A549 (cell line): ENCODE results near the gene CLDN5. TPM values are rescaled to one million over a fixed set of nuclear protein-coding genes. Genes with fewer than 3 reads are reported as not detected.

Experiments
- ATAC-seq, 2 experiments: fragments of 200-7000 bp in 1 of 2; fragments of >200 bp in 1 of 2; cut with Nextera tagmentation in 1 of 2; cut with Tn5 transposase in 1 of 2; 3 replicates each; pipeline versions ENCODE4 v1.8.0 to v1.9.1; 2018 to 2020; ENCODE audit warnings: mild to moderate bottlenecking in 1 of 2, moderate library complexity in 1 of 2
- CTCF ChIA-PET: fragments of 300-600 bp; sonication (Branson Sonifier 250); formaldehyde crosslinking; extraction: SDS; loops from one replicate; lab custom pipeline; 2021; ENCODE audit warnings: antibody characterized with exemption, inconsistent platforms; lab: Yijun Ruan, JAX
- POLR2A ChIA-PET: fragments of 350-600 bp; formaldehyde crosslinking; extraction: SDS; loops from one replicate; lab custom pipeline; 2021; ENCODE audit warnings: antibody characterized with exemption, inconsistent platforms; lab: Yijun Ruan, JAX
- DNase-seq, 2 experiments: peaks; one replicate each; pipeline versions ENCODE4 v3.0.0 to v3.0.0-alpha.2; 2011 to 2016; ENCODE audit warnings: low read depth in 1 of 2, low spot score in 1 of 2
- FAIRE-seq: peaks from 2 replicates; lab custom pipeline; 2011; peaks lifted over from hg19 to GRCh38; lab: Jason Lieb, UNC
- H3K27ac ChIP-seq, 2 experiments: fragments of >200 bp; sonication (Bioruptor Twin); formaldehyde crosslinking; 3 replicates each; pipeline ENCODE4 v1.5.1; 2016 to 2017
- H3K4me1 ChIP-seq: fragments of >200 bp; sonication (Bioruptor Twin); formaldehyde crosslinking; 3 replicates; pipeline ENCODE4 v1.6.1; 2016
- H3K4me2 ChIP-seq: fragments of >200 bp; sonication (Bioruptor Twin); formaldehyde crosslinking; 3 replicates; pipeline ENCODE4 v1.6.1; 2016
- H3K4me3 ChIP-seq: fragments of >200 bp; sonication (Bioruptor Twin); formaldehyde crosslinking; 3 replicates; pipeline ENCODE4 v1.5.1; 2016
- H3K9me3 ChIP-seq: fragments of >200 bp; sonication (Bioruptor Twin); formaldehyde crosslinking; 3 replicates; pipeline ENCODE4 v1.6.1; 2016
- BHLHE40 ChIP-seq: IDR thresholded peaks from 2 replicates; pipeline ENCODE4 v1.6.1; 2012; ENCODE audit warnings: low read depth, low read length, inconsistent platforms
- CHD4 ChIP-seq: fragments of 200-600 bp; sonication (generic); IDR thresholded peaks from 2 replicates; pipeline ENCODE4 v1.6.1; 2016; ENCODE audit warnings: antibody characterized with exemption, mild to moderate bottlenecking, borderline replicate concordance
- CTCF ChIP-seq: fragments of >200 bp; sonication (Bioruptor Twin); formaldehyde crosslinking; IDR thresholded peaks from 3 replicates; pipeline ENCODE4 v1.5.1; 2016
- EP300 ChIP-seq, 2 experiments: fragments of >200 bp; sonication (Bioruptor Twin); formaldehyde crosslinking; IDR thresholded peaks; 2 replicates in 1 of 2; 3 replicates in 1 of 2; pipeline ENCODE4 v1.6.1; 2016 to 2017
- GATA3 ChIP-seq: IDR thresholded peaks from 2 replicates; pipeline ENCODE4 v1.6.1; 2012; ENCODE audit warnings: borderline replicate concordance
- HDAC2 ChIP-seq: fragments of 200-600 bp; sonication (generic); IDR thresholded peaks from 2 replicates; pipeline ENCODE4 v1.6.1; 2016
- HEYL ChIP-seq: fragments of 250-450 bp; sonication (Bioruptor Pico); IDR thresholded peaks from 2 replicates; pipeline ENCODE4 v1.8.0; 2021; ENCODE audit warnings: mild to moderate bottlenecking, moderate library complexity
- HMGXB4 ChIP-seq: fragments of 250-450 bp; sonication (Bioruptor Pico); IDR thresholded peaks from 2 replicates; pipeline ENCODE4 v1.5.0; 2021; ENCODE audit warnings: mild to moderate bottlenecking, moderate library complexity, borderline replicate concordance
- HOXB13 ChIP-seq: fragments of 250-450 bp; sonication (Bioruptor Pico); IDR thresholded peaks from 2 replicates; pipeline ENCODE4 v1.5.0; 2020; ENCODE audit warnings: low read depth, mild to moderate bottlenecking, moderate library complexity
- HOXB5 ChIP-seq: fragments of 250-450 bp; sonication (Bioruptor Pico); IDR thresholded peaks from 2 replicates; pipeline ENCODE4 v1.5.0; 2020; ENCODE audit warnings: mild to moderate bottlenecking, moderate library complexity
- KDM5A ChIP-seq: fragments of 200-600 bp; sonication (generic); IDR thresholded peaks from 2 replicates; pipeline ENCODE4 v1.6.1; 2016; ENCODE audit warnings: antibody characterized with exemption, mild to moderate bottlenecking
- MAX ChIP-seq: IDR thresholded peaks from 2 replicates; pipeline ENCODE4 v1.6.1; 2012
- MAZ ChIP-seq: fragments of 150-350 bp; IDR thresholded peaks from 2 replicates; pipeline ENCODE4 v1.6.1; 2014; ENCODE audit warnings: antibody characterized with exemption, low read depth, low read length, borderline replicate concordance
- POLR2A ChIP-seq: IDR thresholded peaks from 2 replicates; pipeline ENCODE4 v1.6.1; 2012; ENCODE audit warnings: mild to moderate bottlenecking, low read length
- POLR2AphosphoS2 ChIP-seq: conservative IDR thresholded peaks from 2 replicates; pipeline ENCODE4 v1.6.1; 2012; ENCODE audit warnings: low read length, improper control_type of control experiment, inconsistent platforms
- RAD21 ChIP-seq, 2 experiments: fragments of >200 bp in 1 of 2; sonication (Bioruptor Twin) in 1 of 2; formaldehyde crosslinking in 1 of 2; IDR thresholded peaks in 1 of 2; conservative IDR thresholded peaks in 1 of 2; 2 replicates in 1 of 2; 3 replicates in 1 of 2; pipeline ENCODE4 v1.6.1; 2012 to 2018; ENCODE audit warnings: inconsistent platforms in 1 of 2
- RCOR1 ChIP-seq: fragments of 150-350 bp; IDR thresholded peaks from 2 replicates; pipeline ENCODE4 v1.6.1; 2014; ENCODE audit warnings: antibody characterized with exemption, low read length, low read depth
- SMC3 ChIP-seq: fragments of >200 bp; sonication (Bioruptor Twin); formaldehyde crosslinking; IDR thresholded peaks from 3 replicates; pipeline ENCODE4 v1.6.1; 2018; ENCODE audit warnings: inconsistent platforms
- ZC3H11A ChIP-seq: fragments of 450-650 bp; IDR thresholded peaks from 2 replicates; pipeline ENCODE4 v1.6.1; 2014; ENCODE audit warnings: antibody characterized with exemption, mild to moderate bottlenecking
- ZNF302 ChIP-seq: fragments of 250-450 bp; sonication (Bioruptor Pico); IDR thresholded peaks from 2 replicates; pipeline ENCODE4 v1.9.0; 2021; ENCODE audit warnings: inconsistent platforms, mild to moderate bottlenecking, moderate library complexity
- WGBS: methylation state at CpG from one replicate; pipeline ENCODE4 v1.1.6; 2017; ENCODE audit errors: missing lambda C conversion rate; 5-methylcytosine and 5-hydroxymethylcytosine counted together
- polyA plus RNA-seq, 4 experiments: library from polyadenylated mRNA; depleted of rRNA in 3 of 4; stranded (reverse); fragments of >200 nt; fragmentation: RNase III in 1 of 4; extraction: RNeasy Plus Mini Kit Qiagen cat#74134 plus additional on column Dnase treatment in 1 of 4; gene quantifications; 2 replicates in 3 of 4; 3 replicates in 1 of 4; pipeline ENCODE4 v1.2.3, GENCODE V29; 2011 to 2017
- TF ChIP-seq, protein P1 (sequence below): fragments of >200 bp; sonication (Bioruptor Twin); formaldehyde crosslinking; IDR thresholded peaks from 3 replicates; pipeline ENCODE4 v1.6.1; 2016
- TF ChIP-seq, protein P2 (sequence below): fragments of >200 bp; sonication (Bioruptor Twin); formaldehyde crosslinking; IDR thresholded peaks from 2 replicates; pipeline ENCODE4 v1.6.1; 2016
- TF ChIP-seq, protein P3 (sequence below): IDR thresholded peaks from 2 replicates; pipeline ENCODE4 v1.6.1; 2012; ENCODE audit warnings: low read depth, borderline replicate concordance

The CLDN5 gene
- polyA plus RNA-seq, 2 of the 4 experiments (the other 2 are of a cell fraction) = not detected

GRCh38 chr22:19553201-19553600 lies 29.0 kb upstream of the CLDN5 start:
- H3K9me3 ChIP-seq = no peaks in the 10 kb centered on the region; the same call in 2 of the 3 replicates
- no peak for DNase-seq
- TF ChIP-seq POLR2A = no peak
- no peak overlapping the region for H3K27ac ChIP-seq
- H3K4me2 ChIP-seq = no peak overlapping the region
- 61% methylated on average over 2 of the region's 2 CpGs for WGBS
- ChIA-PET CTCF (no interaction called here), POLR2A (no interaction called here)
- no peak for FAIRE-seq
- H3K4me1 ChIP-seq = peaks cover 9% of the 10 kb centered on the region
- no peak overlapping the region for H3K4me3 ChIP-seq
- ATAC-seq = no peak

GRCh38 chr22:19550382-19550781 lies 26.2 kb upstream of the CLDN5 start:
- no peak overlapping the region for H3K4me2 ChIP-seq
- no peak for TF ChIP-seq MAZ
- TF ChIP-seq, protein P1, sequence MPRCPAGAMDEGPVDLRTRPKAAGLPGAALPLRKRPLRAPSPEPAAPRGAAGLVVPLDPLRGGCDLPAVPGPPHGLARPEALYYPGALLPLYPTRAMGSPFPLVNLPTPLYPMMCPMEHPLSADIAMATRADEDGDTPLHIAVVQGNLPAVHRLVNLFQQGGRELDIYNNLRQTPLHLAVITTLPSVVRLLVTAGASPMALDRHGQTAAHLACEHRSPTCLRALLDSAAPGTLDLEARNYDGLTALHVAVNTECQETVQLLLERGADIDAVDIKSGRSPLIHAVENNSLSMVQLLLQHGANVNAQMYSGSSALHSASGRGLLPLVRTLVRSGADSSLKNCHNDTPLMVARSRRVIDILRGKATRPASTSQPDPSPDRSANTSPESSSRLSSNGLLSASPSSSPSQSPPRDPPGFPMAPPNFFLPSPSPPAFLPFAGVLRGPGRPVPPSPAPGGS = no peak
- TF ChIP-seq, protein P2, sequence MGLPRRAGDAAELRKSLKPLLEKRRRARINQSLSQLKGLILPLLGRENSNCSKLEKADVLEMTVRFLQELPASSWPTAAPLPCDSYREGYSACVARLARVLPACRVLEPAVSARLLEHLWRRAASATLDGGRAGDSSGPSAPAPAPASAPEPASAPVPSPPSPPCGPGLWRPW = no peak
- ATAC-seq = no peak
- H3K4me3 ChIP-seq = no peak overlapping the region
- ChIA-PET CTCF (interaction anchor here (0.6 to 1.6 kb wide), 2 partner anchors 79 to 405 kb away, joined by 4 read pairs; no protein-coding TSS in a partner anchor), POLR2A (no interaction called here)
- no peak for DNase-seq
- 49% methylated on average over 7 of the region's 7 CpGs for WGBS
- H3K4me1 ChIP-seq = peaks cover 9% of the 10 kb centered on the region
- no peak overlapping the region for H3K27ac ChIP-seq
- no peak for FAIRE-seq
- H3K9me3 ChIP-seq = no peaks in the 10 kb centered on the region; the same call in 2 of the 3 replicates

DNA sequence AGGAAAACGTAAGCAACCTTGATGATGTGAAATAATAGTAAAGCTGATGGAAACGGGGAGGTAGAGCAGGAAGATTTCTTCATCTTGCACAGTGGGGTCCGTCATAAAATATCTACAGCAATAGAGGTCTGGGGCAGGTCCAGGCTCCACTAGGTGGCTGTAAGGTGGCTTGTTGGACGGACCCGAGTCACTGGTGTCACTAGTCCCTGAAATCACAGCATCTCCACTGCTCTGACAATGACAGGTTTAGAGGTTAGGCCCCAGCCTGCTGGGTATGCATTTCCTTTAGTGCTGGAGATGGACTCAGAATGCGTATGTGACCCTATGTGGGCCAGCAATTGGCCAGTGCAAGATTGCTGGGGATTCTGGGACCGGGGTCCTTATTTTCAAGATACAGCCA lies 25.2 kb upstream of the CLDN5 start:
- POLR2A ChIA-PET = no interaction called here
- DNase-seq = no peak
- no peak for FAIRE-seq
- peaks cover under 1% of the 10 kb centered on the region; the same call in 1 of the 3 replicates for H3K4me1 ChIP-seq
- ATAC-seq = no peak
- 58% methylated on average over 7 of the region's 7 CpGs for WGBS
- H3K4me3 ChIP-seq = no peak overlapping the region
- TF ChIP-seq ZNF302 = no peak
- no peak for TF ChIP-seq HOXB5 (CRISPR knock-in tag)
- no peak for TF ChIP-seq CTCF
- TF ChIP-seq RAD21 (conservative IDR thresholded peaks at IDR 0.05 in 1 of 2, IDR thresholded peaks at IDR 0.05 in 1 of 2) = no peak
- no peak for TF ChIP-seq KDM5A
- TF ChIP-seq, protein P1 = no peak
- no peaks in the 10 kb centered on the region; the same call in 2 of the 3 replicates for H3K9me3 ChIP-seq
- CTCF ChIA-PET = interaction anchor here (0.6 to 1.6 kb wide), 2 partner anchors 9 to 80 kb away, joined by 3 to 4 read pairs; no protein-coding TSS in a partner anchor
- H3K27ac ChIP-seq = no peak overlapping the region
- H3K4me2 ChIP-seq = no peak overlapping the region

- no peak for ATAC-seq
- DNase-seq = no peak
- 50% methylated on average over 2 of the region's 2 CpGs for WGBS
- TF ChIP-seq ZC3H11A (no peak), RCOR1 (no peak), MAZ (no peak), GATA3 (no peak), SMC3 (no peak), CHD4 (no peak), HMGXB4 (CRISPR knock-in tag) (no peak), POLR2AphosphoS2 (no peak), HOXB13 (CRISPR knock-in tag) (no peak), HDAC2 (no peak), HEYL (CRISPR knock-in tag) (no peak), BHLHE40 (no peak), MAX (no peak), EP300 (IDR thresholded peaks at IDR 0.05) (no peak)
- TF ChIP-seq, protein P3, sequence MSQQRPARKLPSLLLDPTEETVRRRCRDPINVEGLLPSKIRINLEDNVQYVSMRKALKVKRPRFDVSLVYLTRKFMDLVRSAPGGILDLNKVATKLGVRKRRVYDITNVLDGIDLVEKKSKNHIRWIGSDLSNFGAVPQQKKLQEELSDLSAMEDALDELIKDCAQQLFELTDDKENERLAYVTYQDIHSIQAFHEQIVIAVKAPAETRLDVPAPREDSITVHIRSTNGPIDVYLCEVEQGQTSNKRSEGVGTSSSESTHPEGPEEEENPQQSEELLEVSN = no peak
- CTCF ChIA-PET = interaction anchor here (0.6 to 1.6 kb wide), 2 partner anchors 9 to 81 kb away, joined by 3 to 4 read pairs; no protein-coding TSS in a partner anchor
- Histone ChIP-seq H3K9me3 (no peaks in the 10 kb centered on the region; the same call in 2 of the 3 replicates), H3K4me3 (no peak overlapping the region), H3K27ac (no peak overlapping the region), H3K4me2 (no peak overlapping the region), H3K4me1 (no peaks in the 10 kb centered on the region)
- no peak for FAIRE-seq
- POLR2A ChIA-PET = no interaction called here
These were observed 24.8 kb upstream of the CLDN5 start for GRCh38 chr22:19548964-19549363.
